ENCODE data around the gene CUX1.

The CUX1 gene

GRCh38 chr7:102075553-102076135 lies 258.2 kb downstream of the CUX1 start:
- DNase-seq (ENCODE audit: low spot score): no peak

- DNase-seq (ENCODE audit: low spot score): no peak
These were observed 259.7 kb downstream of the CUX1 start for GRCh38 chr7:102077081-102077480.

DNA sequence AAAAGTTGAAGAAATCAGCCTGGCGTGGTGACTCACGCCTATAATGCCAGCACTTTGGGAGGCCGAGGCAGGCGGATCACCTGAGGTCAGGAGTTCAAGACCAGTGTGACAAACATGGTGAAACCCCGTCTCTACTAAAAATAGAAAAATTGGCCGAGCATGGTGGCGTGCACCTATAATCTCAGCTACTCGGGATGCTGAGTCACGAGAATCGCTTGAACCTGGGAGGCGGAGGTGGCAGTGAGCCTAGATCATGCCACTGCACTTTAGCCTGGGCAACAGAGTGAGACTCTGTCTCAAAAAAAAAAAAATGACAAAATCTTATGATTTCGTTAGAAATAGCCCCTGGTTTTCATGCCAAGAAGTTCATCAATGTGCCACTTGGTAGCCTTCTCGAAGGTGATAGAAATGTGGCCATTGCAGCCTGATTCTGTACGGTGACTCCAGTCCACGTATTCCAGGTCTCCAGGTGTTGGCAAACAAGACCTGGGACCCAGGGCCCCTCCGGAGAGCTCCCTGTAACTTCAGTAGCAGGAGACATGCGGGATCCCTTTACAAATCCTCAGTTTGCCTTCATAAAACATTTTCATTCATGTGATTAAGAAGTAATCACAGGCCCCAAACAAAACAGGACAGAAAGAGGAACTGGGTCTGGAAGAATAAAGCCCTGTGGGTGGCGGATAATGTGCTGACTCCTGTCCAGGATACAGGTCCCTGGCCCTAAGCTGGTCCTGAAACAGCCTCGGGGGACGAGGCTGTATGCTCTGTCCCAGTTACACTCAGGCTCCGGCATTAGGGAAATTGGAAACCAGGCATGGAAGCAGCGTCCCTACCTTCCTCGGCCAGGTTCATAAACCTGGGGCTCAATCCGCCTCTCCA lies 262.0 kb downstream of the CUX1 start:
- no peak for DNase-seq (ENCODE audit: low spot score)

DNA sequence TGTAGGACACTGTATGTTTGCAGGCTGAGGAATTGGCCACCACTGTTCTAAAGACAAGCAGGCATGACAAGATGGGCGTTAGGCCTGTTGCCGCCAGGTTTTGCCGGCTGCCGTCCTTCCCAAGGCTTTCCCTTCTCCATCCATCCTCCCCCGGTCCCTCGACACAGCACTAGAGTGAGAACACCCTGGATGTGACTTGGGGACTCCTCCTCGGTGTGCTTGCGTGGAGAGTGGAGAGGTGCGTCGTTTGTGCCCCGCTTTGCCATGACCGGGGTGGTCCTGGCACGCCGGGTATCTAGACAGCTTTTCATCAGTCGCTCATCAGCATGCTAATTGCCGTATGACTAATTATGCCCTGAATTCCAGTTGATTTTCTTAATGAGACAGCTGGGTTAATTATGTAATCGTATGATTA lies 262.6 kb downstream of the CUX1 start:
- no peak for DNase-seq (ENCODE audit: low spot score)

DNA sequence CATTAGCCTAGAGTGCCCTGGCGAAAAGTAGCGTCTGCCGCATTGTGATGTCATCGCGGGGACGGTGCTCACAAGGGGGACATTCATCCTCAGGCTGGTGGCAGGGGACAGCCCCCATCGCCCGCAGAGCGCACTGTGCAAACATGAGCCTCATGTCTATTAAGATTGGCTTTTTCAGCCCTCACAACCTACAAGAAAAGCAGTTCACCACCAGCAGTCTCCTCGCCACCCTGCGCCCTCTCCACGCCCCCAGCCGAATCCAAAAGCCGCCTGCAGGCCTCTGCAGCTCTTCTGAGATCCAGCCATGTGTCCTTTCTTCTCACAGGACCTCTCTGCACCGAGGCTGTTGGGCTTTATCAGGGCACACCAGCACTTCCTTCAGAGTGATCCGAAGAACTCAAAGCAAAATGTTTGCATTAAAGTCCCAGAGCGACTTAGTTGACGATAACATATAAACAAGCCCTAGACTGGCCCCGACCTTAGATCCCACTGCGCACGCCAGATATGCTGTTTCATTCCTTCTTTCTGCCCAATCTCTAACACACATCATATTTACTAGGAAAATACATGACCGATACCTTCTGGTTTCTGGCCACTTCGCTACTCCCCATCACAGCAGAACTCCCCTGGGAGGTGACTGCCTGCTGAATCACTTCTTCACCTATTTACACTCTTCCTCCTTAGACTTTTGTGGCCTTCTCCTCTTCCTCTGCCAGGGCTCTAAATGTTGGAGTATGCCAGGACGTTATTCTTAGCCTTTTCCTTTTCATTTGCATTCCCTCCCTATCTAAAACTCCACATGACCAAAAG lies 263.2 kb downstream of the CUX1 start:
- no peak for DNase-seq (ENCODE audit: low spot score)

DNA sequence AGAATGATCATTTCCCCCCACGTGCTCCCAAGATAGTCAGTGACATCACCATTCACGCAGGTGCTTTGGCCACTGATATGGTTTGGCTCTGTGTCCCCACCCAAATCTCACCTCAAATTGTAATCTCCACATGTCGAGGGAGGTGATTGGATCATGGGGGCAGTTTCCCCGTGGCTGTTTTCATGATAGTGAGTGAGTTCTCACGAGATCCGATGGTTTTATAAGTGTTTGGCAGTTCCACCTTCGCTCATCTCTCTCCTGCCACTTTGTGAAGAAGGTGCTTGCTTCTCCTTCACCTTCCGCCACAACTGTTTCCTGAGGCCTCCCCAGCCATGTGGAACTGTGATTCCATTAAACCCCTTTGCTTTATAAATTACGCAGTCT lies 263.8 kb downstream of the CUX1 start:
- DNase-seq (ENCODE audit: low spot score): no peak

GRCh38 chr7:102082693-102083368 lies 265.4 kb downstream of the CUX1 start:
- no peak for DNase-seq (ENCODE audit: low spot score)

DNA sequence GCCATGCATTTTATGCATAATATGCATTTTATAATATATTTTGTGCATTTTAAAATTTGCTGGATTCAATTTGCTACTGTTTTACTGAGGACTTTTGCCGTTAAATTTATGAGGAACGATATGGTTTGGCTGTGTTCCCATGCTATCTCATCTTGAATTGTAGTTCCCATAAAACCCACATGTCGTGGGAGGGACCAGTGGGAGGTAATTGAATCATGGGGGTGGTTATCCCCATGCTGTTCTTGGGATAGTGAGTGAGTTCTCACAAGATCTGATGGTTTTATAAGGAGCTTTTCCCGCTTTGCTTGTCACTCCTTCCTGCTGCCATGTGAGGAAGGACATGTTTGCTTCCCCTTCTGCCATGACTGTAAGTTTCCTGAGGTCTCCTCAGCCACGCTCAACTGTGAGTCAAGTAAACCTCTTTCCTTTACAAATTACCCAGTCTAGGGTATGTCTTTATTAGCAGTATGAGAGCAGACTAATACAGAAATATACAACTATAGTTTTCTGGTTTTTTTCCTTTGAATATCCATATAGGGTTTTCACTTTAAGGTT lies 267.9 kb downstream of the CUX1 start:
- DNase-seq (ENCODE audit: low spot score): no peak

- DNase-seq (ENCODE audit: low spot score): no peak
These were observed 272.0 kb downstream of the CUX1 start for GRCh38 chr7:102089175-102090098.

- no peak for DNase-seq (ENCODE audit: low spot score)
These were observed 276.3 kb downstream of the CUX1 start for GRCh38 chr7:102093599-102094315.

DNA sequence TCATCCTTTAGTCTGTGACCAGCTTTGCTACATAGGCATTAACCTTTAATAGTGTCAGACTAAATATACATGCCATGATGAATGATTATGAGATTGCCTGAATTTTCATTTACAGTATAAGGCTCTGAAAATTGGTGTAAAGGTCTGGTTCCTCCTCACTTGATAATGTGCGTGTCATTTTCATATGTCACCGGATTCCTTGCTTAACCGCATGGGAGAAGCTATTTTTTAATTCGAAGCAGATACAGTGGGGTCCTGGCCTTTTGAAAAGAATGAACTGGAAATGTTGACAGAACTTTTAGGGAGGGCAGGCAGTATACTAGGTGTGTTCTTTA lies 276.9 kb downstream of the CUX1 start:
- DNase-seq (ENCODE audit: low spot score): no peak

- DNase-seq (ENCODE audit: low spot score): no peak
These were observed 278.0 kb downstream of the CUX1 start for GRCh38 chr7:102095321-102096011.

GRCh38 chr7:102096012-102096332 lies 278.5 kb downstream of the CUX1 start:
- DNase-seq (ENCODE audit: low spot score): no peak

GRCh38 chr7:102096706-102097427 lies 279.4 kb downstream of the CUX1 start:
- DNase-seq (ENCODE audit: low spot score): no peak

DNA sequence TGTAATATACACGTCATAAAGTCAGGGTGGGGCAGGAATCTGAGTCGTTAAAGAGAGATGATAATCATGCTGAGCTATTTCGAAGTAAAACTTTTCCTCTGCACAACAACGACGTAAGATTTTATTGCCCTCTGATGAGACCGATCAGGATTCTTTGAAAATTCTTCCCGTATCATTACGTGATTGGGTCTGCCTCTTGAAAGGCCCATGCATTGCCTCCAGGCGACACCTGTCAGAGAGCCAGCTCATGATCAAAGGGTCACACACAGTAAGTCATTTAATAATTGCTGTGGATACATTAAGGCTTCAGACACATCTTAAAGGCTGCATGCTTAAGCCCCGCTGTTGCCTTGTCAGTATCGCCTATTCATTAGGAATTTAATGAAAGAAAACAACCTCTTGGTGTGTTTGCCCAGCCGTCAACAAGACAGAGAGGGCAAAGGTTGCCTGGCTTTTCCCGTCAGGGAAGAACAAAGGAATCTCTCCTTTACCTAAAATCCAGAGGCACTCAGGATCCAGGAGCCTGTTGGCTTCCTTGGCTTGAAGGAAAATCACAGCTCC lies 280.3 kb downstream of the CUX1 start:
- no peak for DNase-seq (ENCODE audit: low spot score)

GRCh38 chr7:102098986-102099385 lies 281.6 kb downstream of the CUX1 start:
- DNase-seq (ENCODE audit: low spot score): no peak

- no peak for DNase-seq (ENCODE audit: low spot score)
These were observed 282.0 kb downstream of the CUX1 start for GRCh38 chr7:102099474-102099873.

GRCh38 chr7:102101111-102101551 lies 283.7 kb downstream of the CUX1 start:
- no peak for DNase-seq (ENCODE audit: low spot score)

- DNase-seq (ENCODE audit: low spot score): no peak
These were observed 284.5 kb downstream of the CUX1 start for GRCh38 chr7:102101926-102102325.
